H9 (cell line): ENCODE data around the gene KPTN. TPM values are rescaled to one million over a fixed set of nuclear protein-coding genes. Genes with fewer than 3 reads are reported as not detected.

ENCODE experiments used
- DNase-seq: peaks from one replicate; pipeline ENCODE4 v3.0.0-alpha.2; 2017
- H2AFZ ChIP-seq: one replicate; pipeline ENCODE4 v1.6.1; 2013; ENCODE audit warnings: mild to moderate bottlenecking, low read length, control low read depth, moderate library complexity
- H2AK5ac ChIP-seq: 2 replicates; pipeline ENCODE4 v1.6.1; 2013; ENCODE audit warnings: low read length, control low read depth, mixed read lengths; ENCODE audit not compliant: insufficient read length
- H2BK120ac ChIP-seq: one replicate; pipeline ENCODE4 v1.6.1; 2013; ENCODE audit warnings: low read depth, mild to moderate bottlenecking, low read length, control low read depth, inconsistent platforms; ENCODE audit not compliant: poor library complexity, severe bottlenecking
- H2BK12ac ChIP-seq: 2 replicates; pipeline ENCODE4 v1.6.1; 2013; ENCODE audit warnings: low read length, control low read depth, mixed read lengths, low read depth; ENCODE audit not compliant: insufficient read length
- H2BK15ac ChIP-seq: 2 replicates; pipeline ENCODE4 v1.6.1; 2013; ENCODE audit warnings: low read depth, low read length, control low read depth
- H2BK20ac ChIP-seq: one replicate; pipeline ENCODE4 v1.6.1; 2013; ENCODE audit warnings: low read depth, mild to moderate bottlenecking, low read length, control low read depth, inconsistent platforms; ENCODE audit not compliant: poor library complexity, severe bottlenecking
- H2BK5ac ChIP-seq: 2 replicates; pipeline ENCODE4 v1.6.1; 2013; ENCODE audit warnings: low read length, control low read depth, mixed read lengths; ENCODE audit not compliant: insufficient read length
- H3K14ac ChIP-seq: 2 replicates; pipeline ENCODE4 v1.6.1; 2013; ENCODE audit warnings: low read length, control low read depth; ENCODE audit not compliant: insufficient read depth
- H3K18ac ChIP-seq: 2 replicates; pipeline ENCODE4 v1.6.1; 2013; ENCODE audit warnings: low read depth, mild to moderate bottlenecking, mixed read lengths, low read length, control low read depth; ENCODE audit not compliant: insufficient read length
- H3K23ac ChIP-seq: 2 replicates; pipeline ENCODE4 v1.6.1; 2013; ENCODE audit warnings: low read length, control low read depth, mixed read lengths, low read depth; ENCODE audit not compliant: insufficient read length
- H3K23me2 ChIP-seq: 2 replicates; pipeline ENCODE4 v1.6.1; 2013; ENCODE audit warnings: low read depth, mild to moderate bottlenecking, mixed read lengths, low read length, control low read depth; ENCODE audit not compliant: insufficient read length, poor library complexity, severe bottlenecking
- H3K27ac ChIP-seq: 2 replicates; pipeline ENCODE4 v1.5.1; 2013; ENCODE audit warnings: low read length, control low read depth, mixed read lengths, low read depth; ENCODE audit not compliant: insufficient read length
- H3K27me3 ChIP-seq: 2 replicates; pipeline ENCODE4 v1.6.1; 2013; ENCODE audit warnings: low read length, control low read depth, inconsistent platforms; ENCODE audit not compliant: insufficient read depth
- H3K4ac ChIP-seq: 2 replicates; pipeline ENCODE4 v1.6.1; 2013; ENCODE audit warnings: low read depth, mild to moderate bottlenecking, control low read depth, inconsistent platforms, low read length, moderate library complexity
- H3K4me1 ChIP-seq: 2 replicates; pipeline ENCODE4 v1.6.1; 2013; ENCODE audit warnings: low read length, control low read depth, inconsistent platforms; ENCODE audit not compliant: insufficient read depth
- H3K4me2 ChIP-seq: 2 replicates; pipeline ENCODE4 v1.6.1; 2013; ENCODE audit warnings: low read length, control low read depth, mixed read lengths; ENCODE audit not compliant: insufficient read length, insufficient read depth
- H3K56ac ChIP-seq: 2 replicates; pipeline ENCODE4 v1.6.1; 2013; ENCODE audit warnings: low read depth, mild to moderate bottlenecking, mixed read lengths, low read length, control low read depth; ENCODE audit not compliant: insufficient read length
- H3K79me1 ChIP-seq: 2 replicates; pipeline ENCODE4 v1.6.1; 2013; ENCODE audit warnings: low read depth, mild to moderate bottlenecking, moderate library complexity, low read length, control low read depth, inconsistent platforms; ENCODE audit not compliant: insufficient read depth, poor library complexity, severe bottlenecking
- H3K79me2 ChIP-seq: 2 replicates; pipeline ENCODE4 v1.6.1; 2013; ENCODE audit warnings: low read length, control low read depth, inconsistent platforms; ENCODE audit not compliant: insufficient read depth
- H3K9ac ChIP-seq: 2 replicates; pipeline ENCODE4 v1.6.1; 2013; ENCODE audit warnings: low read length, control low read depth, mixed read lengths; ENCODE audit not compliant: insufficient read length; ENCODE audit errors: extremely low read depth
- H3K9me3 ChIP-seq: one replicate; pipeline ENCODE4 v1.6.1; 2013; ENCODE audit warnings: low read depth, low read length, inconsistent platforms; ENCODE audit not compliant: control insufficient read depth
- H3T11ph ChIP-seq: one replicate; pipeline ENCODE4 v1.6.1; 2013; ENCODE audit warnings: mild to moderate bottlenecking, low read length, control low read depth, inconsistent platforms
- H4K20me1 ChIP-seq: one replicate; pipeline ENCODE4 v1.6.1; 2013; ENCODE audit not compliant: control insufficient read depth, insufficient read length, insufficient read depth
- H4K5ac ChIP-seq: 2 replicates; pipeline ENCODE4 v1.6.1; 2013; ENCODE audit warnings: low read depth, mild to moderate bottlenecking, mixed read lengths, low read length, control low read depth; ENCODE audit not compliant: insufficient read length
- H4K8ac ChIP-seq: replicated peaks from 2 replicates; pipeline ENCODE4 v1.6.1; 2013; ENCODE audit warnings: low read length, control low read depth, mixed read lengths, low read depth; ENCODE audit not compliant: insufficient read length
- H4K91ac ChIP-seq: 2 replicates; pipeline ENCODE4 v1.6.1; 2013; ENCODE audit warnings: low read depth, mild to moderate bottlenecking, moderate library complexity, mixed read lengths, low read length, control low read depth; ENCODE audit not compliant: insufficient read length
- H3K27ac Mint-ChIP-seq, 3 experiments: 2 replicates in 2 of 3; 3 replicates in 1 of 3; pipeline ENCODE4 v1.8.0; 2020 to 2021; ENCODE audit warnings: mixed read lengths in 3 of 3, mild to moderate bottlenecking in 1 of 3, moderate library complexity in 1 of 3
- H3K27me3 Mint-ChIP-seq: 2 replicates; pipeline ENCODE4 v1.8.0; 2021; ENCODE audit warnings: low read depth, mild to moderate bottlenecking, moderate library complexity, mixed read lengths
- H3K36me3 Mint-ChIP-seq, 3 experiments: 2 replicates in 2 of 3; 3 replicates in 1 of 3; pipeline ENCODE4 v1.8.0; 2020 to 2021; ENCODE audit warnings: low read depth in 3 of 3, mixed read lengths in 3 of 3; ENCODE audit not compliant: insufficient read depth in 1 of 3
- H3K4me1 Mint-ChIP-seq, 2 experiments: 2 replicates each; pipeline ENCODE4 v1.8.0; 2020; ENCODE audit warnings: mixed read lengths in 2 of 2
- H3K4me3 Mint-ChIP-seq, 2 experiments: 2 replicates in 1 of 2; 3 replicates in 1 of 2; pipeline ENCODE4 v1.8.0; 2020 to 2021; ENCODE audit warnings: mild to moderate bottlenecking in 2 of 2, mixed read lengths in 2 of 2, moderate library complexity in 1 of 2
- H3K9me3 Mint-ChIP-seq, 2 experiments: 2 replicates in 1 of 2; 3 replicates in 1 of 2; pipeline ENCODE4 v1.8.0; 2020; ENCODE audit warnings: mild to moderate bottlenecking in 2 of 2, mixed read lengths in 2 of 2, moderate library complexity in 1 of 2
- WGBS: extraction: QIAGEN DNeasy Blood & Tissue Kit; methylation state at CpG from one replicate; pipeline ENCODE4 v1.1.7; 2013; ENCODE audit warnings: missing lambda C conversion rate, low lambda C conversion rate, mixed read lengths; ENCODE audit not compliant: insufficient read length; ENCODE audit errors: extremely low coverage; 5-methylcytosine and 5-hydroxymethylcytosine counted together
- total RNA-seq: library from RNA; stranded (reverse); gene quantifications from 2 replicates; pipeline ENCODE4 v1.2.1, GENCODE V29; 2021
- TF ChIP-seq, protein P1 (sequence below): fragments of 200-600 bp; sonication (generic); conservative IDR thresholded peaks from 3 replicates; pipeline ENCODE4 v1.8.0; 2021; ENCODE audit warnings: antibody characterized with exemption, mild to moderate bottlenecking

Gene KPTN
- total RNA-seq, 1 experiment from 2014 or later = 35.4 TPM

DNA sequence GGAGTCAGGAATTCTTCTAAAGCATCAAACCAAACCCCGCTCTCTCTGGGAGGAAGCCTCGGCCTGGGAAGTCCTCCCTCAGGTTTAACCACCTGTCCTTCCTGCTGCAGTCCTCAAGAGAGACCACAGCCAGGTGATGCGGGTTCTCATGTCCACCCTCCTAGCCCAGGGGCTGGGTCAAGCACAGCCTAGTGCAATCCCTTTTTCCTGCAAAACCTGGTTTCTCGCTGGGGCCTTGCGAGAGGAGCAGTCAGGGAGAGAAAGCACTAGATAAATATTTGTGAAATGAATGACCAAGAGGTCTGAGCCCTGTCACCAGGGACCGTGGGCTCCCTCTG lies 14.7 kb downstream of the KPTN start:
- TF ChIP-seq, protein P1, sequence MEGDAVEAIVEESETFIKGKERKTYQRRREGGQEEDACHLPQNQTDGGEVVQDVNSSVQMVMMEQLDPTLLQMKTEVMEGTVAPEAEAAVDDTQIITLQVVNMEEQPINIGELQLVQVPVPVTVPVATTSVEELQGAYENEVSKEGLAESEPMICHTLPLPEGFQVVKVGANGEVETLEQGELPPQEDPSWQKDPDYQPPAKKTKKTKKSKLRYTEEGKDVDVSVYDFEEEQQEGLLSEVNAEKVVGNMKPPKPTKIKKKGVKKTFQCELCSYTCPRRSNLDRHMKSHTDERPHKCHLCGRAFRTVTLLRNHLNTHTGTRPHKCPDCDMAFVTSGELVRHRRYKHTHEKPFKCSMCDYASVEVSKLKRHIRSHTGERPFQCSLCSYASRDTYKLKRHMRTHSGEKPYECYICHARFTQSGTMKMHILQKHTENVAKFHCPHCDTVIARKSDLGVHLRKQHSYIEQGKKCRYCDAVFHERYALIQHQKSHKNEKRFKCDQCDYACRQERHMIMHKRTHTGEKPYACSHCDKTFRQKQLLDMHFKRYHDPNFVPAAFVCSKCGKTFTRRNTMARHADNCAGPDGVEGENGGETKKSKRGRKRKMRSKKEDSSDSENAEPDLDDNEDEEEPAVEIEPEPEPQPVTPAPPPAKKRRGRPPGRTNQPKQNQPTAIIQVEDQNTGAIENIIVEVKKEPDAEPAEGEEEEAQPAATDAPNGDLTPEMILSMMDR = no peak
- H3K79me1 ChIP-seq = no peaks in the 10 kb centered on the region
- no peak overlapping the region for H4K8ac ChIP-seq
- no peak overlapping the region for H4K5ac ChIP-seq
- no peak overlapping the region for H2BK15ac ChIP-seq
- H2BK120ac ChIP-seq = no peak overlapping the region
- H2AFZ ChIP-seq = no peak overlapping the region
- no peak overlapping the region for H3K9ac ChIP-seq
- no peak overlapping the region for H3K14ac ChIP-seq
- no peak overlapping the region for H4K91ac ChIP-seq
- DNase-seq = no peak
- H3K27me3 ChIP-seq = no peaks in the 10 kb centered on the region
- peaks cover 7% of the 10 kb centered on the region; the same call in 1 of the 2 replicates for H3K4me1 ChIP-seq
- H3K23ac ChIP-seq = no peak overlapping the region
- no peak overlapping the region for H2BK20ac ChIP-seq
- H2AK5ac ChIP-seq = no peak overlapping the region
- no peak overlapping the region for H3K4me2 ChIP-seq
- H3K36me3 Mint-ChIP-seq = peaks cover 0 to 1% (median 0%) of the 10 kb centered on the region in 3 experiments; a peak in 2 of 7 replicates
- peaks cover 13% of the 10 kb centered on the region for H3K23me2 ChIP-seq
- H3K4me3 Mint-ChIP-seq = peak overlapping the region in 1 of 2 experiments; percentile 34; a peak in 3 of 5 replicates
- no peak overlapping the region for H3K4ac ChIP-seq
- no peak overlapping the region for H2BK12ac ChIP-seq
- no peak overlapping the region for H3K56ac ChIP-seq
- H3K27ac ChIP-seq = no peak overlapping the region
- no peaks in the 10 kb centered on the region for H3K9me3 ChIP-seq
- no peaks in the 10 kb centered on the region; a peak in 1 of 5 replicates for H3K9me3 Mint-ChIP-seq
- no peaks in the 10 kb centered on the region for H4K20me1 ChIP-seq
- peak overlapping the region; percentile 16 for H3K18ac ChIP-seq
- peaks cover 25% of the 10 kb centered on the region for H3K27me3 Mint-ChIP-seq
- peaks cover 27 to 47% of the 10 kb centered on the region in 2 experiments for H3K4me1 Mint-ChIP-seq
- H3T11ph ChIP-seq = no peak overlapping the region
- H2BK5ac ChIP-seq = no peak overlapping the region
- WGBS = no CpG with 5 or more reads among the region's 6 CpGs
- H3K27ac Mint-ChIP-seq = no peak overlapping the region
- no peaks in the 10 kb centered on the region; the same call in 1 of the 2 replicates for H3K79me2 ChIP-seq
